H1 (cell line): ENCODE data around the gene OASL. TPM values are rescaled to one million over a fixed set of nuclear protein-coding genes. Genes with fewer than 3 reads are reported as not detected.

Experiments
- BACH1 ChIP-seq: IDR thresholded peaks from 2 replicates; pipeline ENCODE4 v1.6.1; 2012; ENCODE audit warnings: low read length, improper control_type of control experiment
- CHD7 ChIP-seq: fragments of 300-600 bp; sonication (generic); IDR thresholded peaks from 2 replicates; pipeline ENCODE4 v1.7.1; 2012; ENCODE audit warnings: low read length, moderate library complexity, mild to moderate bottlenecking, inconsistent platforms; ENCODE audit not compliant: insufficient replicate concordance
- EGR1 ChIP-seq: IDR thresholded peaks from 2 replicates; pipeline ENCODE4 v1.6.1; 2011; ENCODE audit warnings: low read depth, low read length, borderline replicate concordance
- NANOG ChIP-seq: IDR thresholded peaks from 2 replicates; pipeline ENCODE4 v1.6.1; 2011; ENCODE audit warnings: low read length, low read depth, mild to moderate bottlenecking, inconsistent platforms; ENCODE audit not compliant: insufficient read depth, poor library complexity, severe bottlenecking
- RAD21 ChIP-seq, 2 experiments: IDR thresholded peaks in 1 of 2; conservative IDR thresholded peaks in 1 of 2; 2 replicates each; pipeline ENCODE4 v1.6.1; 2011; ENCODE audit warnings: low read depth in 2 of 2, low read length in 2 of 2, improper control_type of control experiment in 1 of 2, inconsistent platforms in 1 of 2, mild to moderate bottlenecking in 1 of 2, moderate library complexity in 1 of 2
- SP4 ChIP-seq: IDR thresholded peaks from 2 replicates; pipeline ENCODE4 v1.6.1; 2012; ENCODE audit warnings: low read length, inconsistent platforms
- polyA plus RNA-seq, 7 experiments: library from polyadenylated mRNA; depleted of rRNA in 3 of 7; stranded (reverse) in 5 of 7; unstranded in 2 of 7; fragments of >200 nt in 5 of 7; fragments of 200-250 nt in 2 of 7; gene quantifications; 1 replicate in 5 of 7; 2 replicates in 1 of 7; 4 replicates in 1 of 7; pipeline versions ENCODE4 v1.2.1 to v1.2.3, GENCODE V29; 2011 to 2013; ENCODE audit warnings: missing spikeins in 2 of 7, mixed read lengths in 2 of 7
- total RNA-seq: library from RNA; stranded (reverse); fragmentation: NEBNext Ultra II Directional; extraction: Animal tissue kit (Norgen Biotek cat#: 25700); gene quantifications from 2 replicates; pipeline ENCODE4 v1.2.1, GENCODE V29; 2021

OASL gene
- total and polyA plus RNA-seq, 2 of the 8 experiments (the other 6 are each of a cell fraction or from before 2014, with no cell fraction given): not detected

GRCh38 chr12:121023799-121024198 lies 15.2 kb downstream of the OASL start (continued):
- TF ChIP-seq CHD7: no peak
- TF ChIP-seq NANOG: no peak
- TF ChIP-seq BACH1: no peak
- no peak for TF ChIP-seq SP4
- no peak for TF ChIP-seq EGR1
- TF ChIP-seq RAD21 (IDR thresholded peaks at IDR 0.05 in 1 of 2, conservative IDR thresholded peaks at IDR 0.05 in 1 of 2; ENCODE audit: low read depth in 2 of 2, low read length in 2 of 2): no peak
- TF ChIP-seq, all 59 proteins: peak for 0
